Measurements from ENCODE around the gene ZNF710.

GRCh38 chr15:90114451-90114901 lies 113.4 kb downstream of the ZNF710 start:
- TF ChIP-seq, protein P1, sequence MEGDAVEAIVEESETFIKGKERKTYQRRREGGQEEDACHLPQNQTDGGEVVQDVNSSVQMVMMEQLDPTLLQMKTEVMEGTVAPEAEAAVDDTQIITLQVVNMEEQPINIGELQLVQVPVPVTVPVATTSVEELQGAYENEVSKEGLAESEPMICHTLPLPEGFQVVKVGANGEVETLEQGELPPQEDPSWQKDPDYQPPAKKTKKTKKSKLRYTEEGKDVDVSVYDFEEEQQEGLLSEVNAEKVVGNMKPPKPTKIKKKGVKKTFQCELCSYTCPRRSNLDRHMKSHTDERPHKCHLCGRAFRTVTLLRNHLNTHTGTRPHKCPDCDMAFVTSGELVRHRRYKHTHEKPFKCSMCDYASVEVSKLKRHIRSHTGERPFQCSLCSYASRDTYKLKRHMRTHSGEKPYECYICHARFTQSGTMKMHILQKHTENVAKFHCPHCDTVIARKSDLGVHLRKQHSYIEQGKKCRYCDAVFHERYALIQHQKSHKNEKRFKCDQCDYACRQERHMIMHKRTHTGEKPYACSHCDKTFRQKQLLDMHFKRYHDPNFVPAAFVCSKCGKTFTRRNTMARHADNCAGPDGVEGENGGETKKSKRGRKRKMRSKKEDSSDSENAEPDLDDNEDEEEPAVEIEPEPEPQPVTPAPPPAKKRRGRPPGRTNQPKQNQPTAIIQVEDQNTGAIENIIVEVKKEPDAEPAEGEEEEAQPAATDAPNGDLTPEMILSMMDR (IDR thresholded peaks at IDR 0.05) = no peak
- TF ChIP-seq POLR2A (IDR thresholded peaks at IDR 0.05) = no peak
- no peak for TF ChIP-seq EP300 (IDR thresholded peaks at IDR 0.05)
